ENCODE data around the gene CD300LD.

CD300LD gene

DNA sequence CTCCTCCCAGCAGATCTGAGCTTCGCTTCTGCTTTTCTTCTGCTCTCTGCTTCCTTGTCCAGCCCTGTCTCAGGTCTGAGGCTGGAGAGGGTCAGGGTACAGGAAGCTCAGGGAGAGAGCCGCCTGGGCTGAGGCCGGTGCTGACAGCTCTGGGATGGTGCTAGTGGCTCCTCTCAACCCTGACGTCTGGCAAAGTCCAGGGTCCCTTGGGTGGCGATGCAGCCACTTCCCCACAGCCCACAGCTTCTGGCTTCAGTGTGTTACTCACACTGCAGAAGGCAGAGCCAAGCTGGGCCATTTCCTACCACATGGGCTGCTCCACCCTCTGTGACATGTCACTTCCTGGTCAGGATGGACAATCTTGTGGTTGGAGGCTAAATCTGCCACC lies 46.2 kb downstream of the CD300LD start, which contains the start of gene CD300C:
Gene CD300C, minus strand, starts transcription at position 273 of the 388 bp plus-strand sequence. CDS start 333 bp downstream, outside the sequence.
- no peak for DNase-seq (ENCODE audit: low read depth in 1 of 2, low spot score in 1 of 2)

GRCh38 chr17:74544991-74545842 lies 46.9 kb downstream of the CD300LD start:
- no peak for DNase-seq (ENCODE audit: low read depth in 1 of 2, low spot score in 1 of 2)

- no peak for DNase-seq (ENCODE audit: low read depth in 1 of 2, low spot score in 1 of 2)
These were observed 48.0 kb downstream of the CD300LD start for GRCh38 chr17:74543891-74544760.

DNA sequence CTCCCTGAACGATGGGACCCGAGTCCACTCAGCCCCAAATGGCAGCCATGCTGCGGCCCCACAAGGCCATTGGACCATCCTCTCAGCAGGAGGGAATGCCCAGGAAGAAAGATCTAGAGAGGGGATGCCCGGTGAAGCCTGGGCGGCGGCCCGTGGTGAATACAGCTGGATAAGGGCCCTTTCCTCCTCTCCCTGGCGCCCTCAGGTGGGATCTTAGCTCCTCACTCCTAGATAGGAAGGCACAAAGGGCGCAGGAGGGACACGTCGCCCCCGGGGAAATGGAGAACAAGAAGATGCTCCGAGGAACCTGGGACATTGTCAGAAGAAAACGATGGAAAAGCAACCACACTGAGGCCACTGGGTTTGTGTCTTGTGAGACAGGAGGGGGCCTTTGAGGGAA lies 48.7 kb downstream of the CD300LD start:
- DNase-seq (ENCODE audit: low read depth in 1 of 2, low spot score in 1 of 2) = no peak

DNA sequence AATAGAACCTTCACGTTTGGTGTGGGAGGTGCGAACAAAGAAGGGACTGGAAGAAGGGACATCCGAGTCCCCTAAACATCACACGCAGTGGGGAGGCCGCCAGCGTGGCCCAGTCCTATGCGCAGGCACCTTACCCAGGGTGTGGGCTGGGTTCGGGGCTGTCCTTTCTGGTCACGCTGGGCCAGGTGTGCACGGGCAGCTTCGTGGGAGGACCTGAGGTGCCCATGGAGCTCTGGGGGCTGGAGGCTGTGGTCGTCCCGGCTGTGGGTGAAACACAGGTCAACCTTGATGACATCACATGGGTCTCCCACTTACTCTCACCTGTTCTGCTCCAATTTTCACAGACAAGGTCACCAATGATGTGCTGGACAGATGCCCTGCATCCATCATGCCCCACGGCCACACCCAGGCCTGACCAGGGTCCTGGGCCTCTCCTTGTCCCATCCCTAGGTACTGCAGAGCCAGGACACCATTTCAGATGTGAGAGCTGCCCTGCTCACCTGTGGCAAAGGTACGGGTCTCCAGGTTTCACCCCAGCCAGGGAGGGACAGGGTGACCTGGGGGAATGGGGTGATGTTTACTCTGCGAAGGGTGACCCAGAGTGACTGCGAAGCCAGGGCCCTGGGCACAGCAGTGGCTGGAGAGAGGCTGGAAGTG lies 49.2 kb downstream of the CD300LD start:
- no peak for DNase-seq (ENCODE audit: low read depth in 1 of 2, low spot score in 1 of 2)

DNA sequence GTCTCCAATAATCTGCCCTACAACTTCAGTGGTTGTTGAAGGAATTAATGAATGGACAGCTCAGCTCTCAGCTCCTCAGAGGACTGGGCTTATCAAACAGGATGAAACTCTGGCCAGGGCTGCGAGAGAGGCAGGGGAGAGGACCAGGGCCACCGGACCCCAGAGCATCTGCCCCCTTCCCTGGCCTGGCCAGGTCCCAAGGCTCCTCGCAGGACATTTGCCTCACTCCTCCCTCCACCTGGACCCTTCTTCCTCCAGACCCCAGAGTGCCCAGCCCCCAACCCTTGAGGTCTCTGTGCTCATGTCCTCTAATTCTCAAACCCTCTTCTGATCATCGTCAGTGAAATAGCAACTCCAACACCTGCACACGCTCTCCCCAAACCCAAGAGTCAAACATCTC lies 49.9 kb downstream of the CD300LD start:
- no peak for DNase-seq (ENCODE audit: low read depth in 1 of 2, low spot score in 1 of 2)

DNA sequence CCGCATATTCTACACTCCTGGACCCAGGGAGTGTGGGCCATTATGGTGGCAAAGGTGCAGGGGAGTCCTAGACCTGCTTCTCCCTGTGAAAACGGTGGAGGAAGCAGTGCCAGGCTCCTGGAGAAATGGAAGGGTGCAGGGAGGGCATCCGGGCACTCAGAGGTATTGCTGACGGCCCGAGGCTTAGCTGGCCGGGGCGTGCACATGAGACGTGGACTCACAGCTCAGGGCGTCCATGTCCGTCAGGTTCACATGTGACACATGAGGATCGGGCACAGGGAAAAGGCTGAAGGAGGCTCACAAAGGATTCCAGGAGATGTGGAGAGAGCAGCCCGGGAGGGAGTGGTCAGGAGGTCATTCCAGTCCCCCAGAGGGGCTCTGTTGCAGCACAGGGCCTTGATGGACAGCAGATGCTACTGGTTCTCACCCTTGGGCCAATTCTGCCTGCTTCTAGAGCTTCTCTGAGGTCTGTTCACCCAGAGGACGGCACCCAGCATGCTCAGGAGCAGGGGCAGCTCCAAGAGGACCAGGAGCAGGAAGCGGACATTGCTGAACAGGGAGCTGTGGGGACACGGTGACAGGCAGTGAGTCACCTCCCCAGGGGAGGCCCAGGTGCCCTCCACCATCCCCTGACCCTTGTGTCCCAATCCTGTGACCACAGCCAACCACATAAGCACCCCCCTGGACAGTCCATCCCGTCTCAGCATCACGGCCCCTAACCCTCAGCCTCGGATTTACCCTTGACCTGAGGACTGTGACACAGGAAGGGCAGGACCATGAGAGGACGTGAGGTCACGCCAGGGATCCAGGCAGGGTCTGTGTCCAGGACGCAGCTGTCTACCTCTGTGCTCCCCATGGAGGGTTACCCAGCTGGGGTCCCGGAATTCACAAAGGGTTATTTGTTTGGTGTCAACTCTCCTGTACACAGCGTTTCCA lies 50.6 kb downstream of the CD300LD start:
- no peak for DNase-seq (ENCODE audit: low read depth in 1 of 2, low spot score in 1 of 2)

GRCh38 chr17:74539281-74539820 lies 52.7 kb downstream of the CD300LD start:
- DNase-seq (ENCODE audit: low read depth in 1 of 2, low spot score in 1 of 2) = no peak

DNA sequence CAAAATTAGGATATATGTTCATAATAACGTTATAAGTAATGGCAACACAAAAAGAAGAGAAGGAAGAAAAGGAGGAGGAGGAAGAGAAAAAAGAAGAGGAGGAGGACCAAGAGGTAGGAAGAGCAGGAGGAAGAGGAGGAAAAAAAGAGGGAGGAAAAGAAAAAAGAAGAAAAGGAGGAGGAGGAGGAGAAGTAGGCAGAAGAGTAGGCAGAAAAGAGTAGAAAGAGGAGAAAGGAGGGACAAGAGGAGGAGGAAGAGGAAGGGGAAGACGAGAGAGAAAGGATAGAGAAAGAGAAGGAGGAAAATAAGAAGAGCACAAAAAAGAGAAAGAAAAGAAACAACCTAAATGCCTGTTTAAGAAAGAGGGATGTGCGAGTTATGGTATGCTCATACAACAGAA lies 55.2 kb downstream of the CD300LD start:
- DNase-seq (ENCODE audit: low read depth in 1 of 2, low spot score in 1 of 2) = no peak

- DNase-seq (ENCODE audit: low read depth in 1 of 2, low spot score in 1 of 2) = no peak
These were observed 60.0 kb downstream of the CD300LD start for GRCh38 chr17:74532115-74532514.

- DNase-seq (ENCODE audit: low read depth in 1 of 2, low spot score in 1 of 2) = no peak
These were observed 60.8 kb downstream of the CD300LD start, which contains the start of gene CD300LB for GRCh38 chr17:74531231-74531761. CD300LB (minus strand) TSS chr17:74531475; CDS start chr17:74531350, 125 bp downstream.

- no peak for DNase-seq (ENCODE audit: low read depth in 1 of 2, low spot score in 1 of 2)
These were observed 61.3 kb downstream of the CD300LD start for GRCh38 chr17:74530831-74531150.

Data from activated CD4-positive, alpha-beta T cell treated with anti-CD3 and anti-CD28 coated beads, Interleukin-2, amount 50 U/mL, for 24 hours (primary cell).